Body of pancreas (tissue), 4 donors: ENCODE results near the gene UBE2L3. TPM values are rescaled to one million over a fixed set of nuclear protein-coding genes. Genes with fewer than 3 reads are reported as not detected.

Source experiments
- ATAC-seq: fragments of 150-250 bp; one replicate; pipeline ENCODE4 v1.9.1; 2016
- DNase-seq, 4 donors: peaks; one replicate each; pipeline ENCODE4 v3.0.0-alpha.2; 2019
- H3K27ac ChIP-seq, 4 donors: fragments of 200-600 bp; sonication (generic); 1 replicate in 3 of 4; 2 replicates in 1 of 4; pipeline versions ENCODE4 v1.5.1 to v1.6.1; 2016 to 2019; ENCODE audit warnings: mild to moderate bottlenecking in 1 of 4, mixed read lengths in 1 of 4, moderate library complexity in 1 of 4
- H3K27me3 ChIP-seq, 2 donors: fragments of 200-600 bp; sonication (generic); one replicate each; pipeline ENCODE4 v1.6.0; 2016; ENCODE audit warnings: mild to moderate bottlenecking in 1 of 2
- H3K36me3 ChIP-seq, 2 donors: fragments of 200-600 bp; sonication (generic); replicated peaks in 1 of 2; 2 replicates each; pipeline ENCODE4 v1.5.1; 2016; ENCODE audit warnings: low read depth in 2 of 2; ENCODE audit not compliant: insufficient read depth in 1 of 2
- H3K4me1 ChIP-seq: fragments of 200-600 bp; sonication (generic); one replicate; pipeline ENCODE4 v1.6.0; 2016
- H3K4me3 ChIP-seq, 2 donors: fragments of 200-600 bp; sonication (generic); 1 replicate in 1 of 2; 2 replicates in 1 of 2; pipeline ENCODE4 v1.5.1; 2016 to 2019
- H3K9me3 ChIP-seq, 3 donors: fragments of 200-600 bp; sonication (generic); 1 replicate in 2 of 3; 2 replicates in 1 of 3; pipeline ENCODE4 v1.5.1; 2016
- CTCF ChIP-seq, 7 experiments: fragments of 450-650 bp in 4 of 7; fragments of 200-600 bp in 3 of 7; sonication (generic) in 3 of 7; IDR thresholded peaks; one replicate each; pipeline ENCODE4 v1.5.1; 2016 to 2019; ENCODE audit warnings: antibody characterized with exemption in 7 of 7
- POLR2A ChIP-seq, 3 donors: fragments of 450-650 bp; IDR thresholded peaks; one replicate each; pipeline ENCODE4 v1.6.1; 2016; ENCODE audit warnings: antibody characterized with exemption in 3 of 3, mild to moderate bottlenecking in 2 of 3
- WGBS, 2 donors: methylation state at CpG; one replicate each; pipeline ENCODE4 v1.1.5; 2017; 5-methylcytosine and 5-hydroxymethylcytosine counted together
- intact Hi-C: fragments of 100-400 bp; cut with DNase I; formaldehyde crosslinking; loops from one replicate; pipeline ENCODE4 v1.15.1; 2023
- total RNA-seq, 2 donors: library from RNA; depleted of rRNA; stranded (reverse); fragments of >200 nt; gene quantifications; one replicate each; pipeline ENCODE4 v1.1.0, GENCODE V29; 2016

The UBE2L3 gene
- total RNA-seq, 2 donors from 2014 or later: 17.4 to 33.3 TPM

- no peak for TF ChIP-seq CTCF (IDR thresholded peaks at IDR 0.05)
- no peak for TF ChIP-seq POLR2A (IDR thresholded peaks at IDR 0.05)
- intact Hi-C loops: no loop called here
- Histone ChIP-seq H3K27ac (no peak overlapping the region), H3K27me3 (no peaks in the 10 kb centered on the region), H3K36me3 (peaks cover 0 to 2% of the 10 kb centered on the region in 2 donors), H3K4me3 (peak overlapping the region in 1 of 2 donors; percentile 13), H3K9me3 (no peaks in the 10 kb centered on the region), H3K4me1 (peaks cover 21% of the 10 kb centered on the region)
- DNase-seq (peak; percentile 56 to 75 (median 72)), ATAC-seq (peak; percentile 72)
- 31 to 43% methylated on average over 26 to 34 of the region's 44 CpGs for WGBS, 2 donors
Measured at GRCh38 chr22:21652010-21652546, 84.6 kb downstream of the UBE2L3 start.

GRCh38 chr22:21652547-21653545 lies 85.3 kb downstream of the UBE2L3 start:
- Histone ChIP-seq H3K4me3 (no peak overlapping the region), H3K9me3 (no peaks in the 10 kb centered on the region), H3K27ac (no peak overlapping the region), H3K4me1 (peaks cover 24% of the 10 kb centered on the region), H3K36me3 (no peaks in the 10 kb centered on the region), H3K27me3 (no peaks in the 10 kb centered on the region)
- ATAC-seq (no peak), DNase-seq (no peak)
- TF ChIP-seq POLR2A (IDR thresholded peaks at IDR 0.05) (no peak), CTCF (IDR thresholded peaks at IDR 0.05) (no peak)
- intact Hi-C loops: no loop called here
- 59 to 74% methylated on average over 29 to 35 of the region's 40 CpGs for WGBS, 2 donors

- Histone ChIP-seq H3K27me3 (no peaks in the 10 kb centered on the region), H3K4me1 (peaks cover 16% of the 10 kb centered on the region), H3K4me3 (no peak overlapping the region), H3K27ac (no peak overlapping the region), H3K36me3 (no peaks in the 10 kb centered on the region), H3K9me3 (no peaks in the 10 kb centered on the region)
- DNase-seq: no peak
- intact Hi-C loops: no loop called here
- ATAC-seq: peak; percentile 15
- TF ChIP-seq POLR2A (IDR thresholded peaks at IDR 0.05) (no peak), CTCF (IDR thresholded peaks at IDR 0.05) (no peak)
- 22 to 23% methylated on average over 17 of the region's 17 CpGs for WGBS, 2 donors
Measured at GRCh38 chr22:21657020-21657359, 89.5 kb downstream of the UBE2L3 start.

DNA sequence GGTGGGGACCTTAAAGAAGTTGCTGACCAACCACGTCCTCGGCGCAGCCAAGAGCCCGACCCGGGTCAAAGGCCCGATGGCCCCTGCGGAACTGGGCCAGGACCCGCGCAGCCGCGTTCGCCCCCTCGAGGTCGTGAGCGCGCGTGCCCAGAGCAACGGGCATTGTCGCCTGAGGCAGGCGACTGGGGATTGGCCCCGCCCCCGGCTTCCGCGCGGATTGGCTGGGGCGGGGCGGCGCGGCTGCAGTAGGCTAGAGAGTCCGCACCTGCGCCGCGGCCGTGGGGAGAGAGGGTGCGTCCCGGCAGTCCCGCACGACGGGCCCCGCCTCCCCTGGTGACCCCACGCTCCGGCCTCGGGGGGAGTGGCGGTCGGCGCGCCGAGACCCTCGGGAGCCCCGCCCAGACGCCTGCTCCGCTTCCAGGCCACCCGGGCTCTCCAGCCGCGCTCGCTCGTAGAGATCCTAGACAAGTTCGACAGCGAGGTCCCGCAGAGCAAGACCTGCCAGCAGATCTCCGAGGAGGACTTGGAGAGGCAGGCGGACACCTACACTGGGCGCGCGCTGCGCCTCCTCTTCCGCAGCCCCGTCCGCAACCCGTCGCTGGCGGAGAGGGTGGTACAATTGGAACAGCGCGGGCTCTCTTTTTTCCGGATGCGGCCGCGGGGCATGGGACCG lies 90.0 kb downstream of the UBE2L3 start:
- Histone ChIP-seq H3K27me3 (no peaks in the 10 kb centered on the region), H3K36me3 (no peaks in the 10 kb centered on the region), H3K9me3 (no peaks in the 10 kb centered on the region), H3K27ac (peak overlapping the region; percentile 9 to 31 (median 18)), H3K4me1 (peaks cover 11% of the 10 kb centered on the region), H3K4me3 (peak overlapping the region in 1 of 2 donors; percentile 9)
- WGBS, 2 donors: 0 to 1% methylated on average over 8 to 78 of the region's 79 CpGs
- TF ChIP-seq CTCF (IDR thresholded peaks at IDR 0.05) (peak in 4 of 7 experiments; percentile 32 to 50 (median 48)), POLR2A (IDR thresholded peaks at IDR 0.05) (peak in 2 of 3 donors; percentile 39 to 44)
- ATAC-seq (peak; percentile 95), DNase-seq (peak; percentile 79 to 90 (median 84))
- intact Hi-C loops: no loop called here
